OCI-LY7 (cell line): ENCODE data around the gene GRXCR2.

ENCODE experiments used
- EZH2phosphoT487 ChIP-seq: fragments of 200-600 bp; sonication (generic); IDR thresholded peaks from 2 replicates; pipeline ENCODE4 v1.6.1; 2018; ENCODE audit warnings: low read depth, borderline replicate concordance, mild to moderate bottlenecking, mixed run types, antibody characterized with exemption, low read length, moderate library complexity, mixed read lengths
- TF ChIP-seq, protein P1 (sequence below): fragments of 200-600 bp; sonication (generic); conservative IDR thresholded peaks from 2 replicates; pipeline ENCODE4 v1.5.1; 2014; ENCODE audit warnings: mild to moderate bottlenecking, antibody characterized with exemption, low read length, moderate library complexity, mixed read lengths

DNA sequence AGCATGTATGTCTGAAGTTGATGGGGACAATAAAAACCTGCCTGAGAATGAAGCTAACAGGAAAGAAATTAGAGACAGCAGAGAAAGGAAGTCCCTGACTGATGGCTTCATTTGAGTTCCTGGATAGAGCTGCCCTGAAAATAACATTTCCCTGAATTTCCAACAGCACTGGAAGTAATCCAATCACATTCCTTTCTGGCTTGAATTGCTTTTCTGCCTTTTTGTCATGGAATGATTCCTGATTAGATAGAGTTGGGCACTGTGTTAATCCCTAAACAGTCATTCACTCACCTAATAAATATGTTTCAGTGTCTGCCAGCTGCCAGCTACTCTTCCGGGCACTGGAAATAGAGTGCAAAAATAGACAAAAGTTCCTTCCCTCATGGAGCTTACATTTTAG lies 33.6 kb upstream of the GRXCR2 start:
- TF ChIP-seq, protein P1, sequence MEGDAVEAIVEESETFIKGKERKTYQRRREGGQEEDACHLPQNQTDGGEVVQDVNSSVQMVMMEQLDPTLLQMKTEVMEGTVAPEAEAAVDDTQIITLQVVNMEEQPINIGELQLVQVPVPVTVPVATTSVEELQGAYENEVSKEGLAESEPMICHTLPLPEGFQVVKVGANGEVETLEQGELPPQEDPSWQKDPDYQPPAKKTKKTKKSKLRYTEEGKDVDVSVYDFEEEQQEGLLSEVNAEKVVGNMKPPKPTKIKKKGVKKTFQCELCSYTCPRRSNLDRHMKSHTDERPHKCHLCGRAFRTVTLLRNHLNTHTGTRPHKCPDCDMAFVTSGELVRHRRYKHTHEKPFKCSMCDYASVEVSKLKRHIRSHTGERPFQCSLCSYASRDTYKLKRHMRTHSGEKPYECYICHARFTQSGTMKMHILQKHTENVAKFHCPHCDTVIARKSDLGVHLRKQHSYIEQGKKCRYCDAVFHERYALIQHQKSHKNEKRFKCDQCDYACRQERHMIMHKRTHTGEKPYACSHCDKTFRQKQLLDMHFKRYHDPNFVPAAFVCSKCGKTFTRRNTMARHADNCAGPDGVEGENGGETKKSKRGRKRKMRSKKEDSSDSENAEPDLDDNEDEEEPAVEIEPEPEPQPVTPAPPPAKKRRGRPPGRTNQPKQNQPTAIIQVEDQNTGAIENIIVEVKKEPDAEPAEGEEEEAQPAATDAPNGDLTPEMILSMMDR = no peak
- TF ChIP-seq EZH2phosphoT487 = no peak
